Measurements from ENCODE around the gene GATA5.

Gene GATA5

GRCh38 chr20:62507991-62508640, 32.3 kb upstream of the GATA5 start:
- TF ChIP-seq YY1 (IDR thresholded peaks at IDR 0.05; ENCODE audit: low read depth) (no peak), FOXM1 (IDR thresholded peaks at IDR 0.05; ENCODE audit: borderline replicate concordance, low read depth) (no peak), CEBPB (IDR thresholded peaks at IDR 0.05) (no peak), ZBTB7A (IDR thresholded peaks at IDR 0.05; ENCODE audit: low read depth) (no peak), EP300 (IDR thresholded peaks at IDR 0.05; ENCODE audit: borderline replicate concordance) (no peak), TCF12 (IDR thresholded peaks at IDR 0.05; ENCODE audit: low read depth) (no peak), TAF1 (IDR thresholded peaks at IDR 0.05; ENCODE audit: low read depth) (no peak), EGR1 (IDR thresholded peaks at IDR 0.05) (no peak), TEAD4 (IDR thresholded peaks at IDR 0.05) (no peak), NFIC (IDR thresholded peaks at IDR 0.05) (no peak)
- TF ChIP-seq, protein P1, sequence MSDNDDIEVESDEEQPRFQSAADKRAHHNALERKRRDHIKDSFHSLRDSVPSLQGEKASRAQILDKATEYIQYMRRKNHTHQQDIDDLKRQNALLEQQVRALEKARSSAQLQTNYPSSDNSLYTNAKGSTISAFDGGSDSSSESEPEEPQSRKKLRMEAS (IDR thresholded peaks at IDR 0.05), result no peak
- TF ChIP-seq, protein P2, sequence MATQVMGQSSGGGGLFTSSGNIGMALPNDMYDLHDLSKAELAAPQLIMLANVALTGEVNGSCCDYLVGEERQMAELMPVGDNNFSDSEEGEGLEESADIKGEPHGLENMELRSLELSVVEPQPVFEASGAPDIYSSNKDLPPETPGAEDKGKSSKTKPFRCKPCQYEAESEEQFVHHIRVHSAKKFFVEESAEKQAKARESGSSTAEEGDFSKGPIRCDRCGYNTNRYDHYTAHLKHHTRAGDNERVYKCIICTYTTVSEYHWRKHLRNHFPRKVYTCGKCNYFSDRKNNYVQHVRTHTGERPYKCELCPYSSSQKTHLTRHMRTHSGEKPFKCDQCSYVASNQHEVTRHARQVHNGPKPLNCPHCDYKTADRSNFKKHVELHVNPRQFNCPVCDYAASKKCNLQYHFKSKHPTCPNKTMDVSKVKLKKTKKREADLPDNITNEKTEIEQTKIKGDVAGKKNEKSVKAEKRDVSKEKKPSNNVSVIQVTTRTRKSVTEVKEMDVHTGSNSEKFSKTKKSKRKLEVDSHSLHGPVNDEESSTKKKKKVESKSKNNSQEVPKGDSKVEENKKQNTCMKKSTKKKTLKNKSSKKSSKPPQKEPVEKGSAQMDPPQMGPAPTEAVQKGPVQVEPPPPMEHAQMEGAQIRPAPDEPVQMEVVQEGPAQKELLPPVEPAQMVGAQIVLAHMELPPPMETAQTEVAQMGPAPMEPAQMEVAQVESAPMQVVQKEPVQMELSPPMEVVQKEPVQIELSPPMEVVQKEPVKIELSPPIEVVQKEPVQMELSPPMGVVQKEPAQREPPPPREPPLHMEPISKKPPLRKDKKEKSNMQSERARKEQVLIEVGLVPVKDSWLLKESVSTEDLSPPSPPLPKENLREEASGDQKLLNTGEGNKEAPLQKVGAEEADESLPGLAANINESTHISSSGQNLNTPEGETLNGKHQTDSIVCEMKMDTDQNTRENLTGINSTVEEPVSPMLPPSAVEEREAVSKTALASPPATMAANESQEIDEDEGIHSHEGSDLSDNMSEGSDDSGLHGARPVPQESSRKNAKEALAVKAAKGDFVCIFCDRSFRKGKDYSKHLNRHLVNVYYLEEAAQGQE (IDR thresholded peaks at IDR 0.05; ENCODE audit: low read depth), result no peak
- TF ChIP-seq, protein P3, sequence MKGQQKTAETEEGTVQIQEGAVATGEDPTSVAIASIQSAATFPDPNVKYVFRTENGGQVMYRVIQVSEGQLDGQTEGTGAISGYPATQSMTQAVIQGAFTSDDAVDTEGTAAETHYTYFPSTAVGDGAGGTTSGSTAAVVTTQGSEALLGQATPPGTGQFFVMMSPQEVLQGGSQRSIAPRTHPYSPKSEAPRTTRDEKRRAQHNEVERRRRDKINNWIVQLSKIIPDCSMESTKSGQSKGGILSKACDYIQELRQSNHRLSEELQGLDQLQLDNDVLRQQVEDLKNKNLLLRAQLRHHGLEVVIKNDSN (IDR thresholded peaks at IDR 0.05), result no peak

DNA sequence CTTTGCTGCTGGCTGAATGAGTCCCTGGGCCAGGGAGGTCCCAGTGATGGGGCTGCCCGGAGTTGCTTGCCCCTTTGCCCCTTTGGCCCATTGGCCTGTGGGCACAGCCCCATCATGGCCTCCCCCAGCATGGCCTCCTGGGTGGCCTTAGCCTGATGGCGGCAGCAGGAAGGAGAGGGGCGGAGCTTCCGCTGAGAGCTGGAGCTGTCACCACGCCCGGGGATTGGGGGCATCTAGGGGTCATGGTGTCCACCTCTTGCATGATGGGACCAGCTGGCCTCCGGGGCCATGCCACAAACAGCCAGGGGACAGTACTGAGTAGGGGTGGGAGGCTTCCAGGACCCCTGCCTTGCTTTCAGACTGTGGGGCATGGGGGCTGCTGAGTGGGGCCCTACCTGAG, 31.5 kb upstream of the GATA5 start:
- no peak for TF ChIP-seq YY1 (IDR thresholded peaks at IDR 0.05; ENCODE audit: low read depth)
- no peak for TF ChIP-seq FOXM1 (IDR thresholded peaks at IDR 0.05; ENCODE audit: borderline replicate concordance, low read depth)
- TF ChIP-seq TCF12 (IDR thresholded peaks at IDR 0.05; ENCODE audit: low read depth), result no peak
- no peak for TF ChIP-seq CEBPB (IDR thresholded peaks at IDR 0.05)
- TF ChIP-seq TAF1 (IDR thresholded peaks at IDR 0.05; ENCODE audit: low read depth), result no peak
- TF ChIP-seq RAD21 (IDR thresholded peaks at IDR 0.05; ENCODE audit: low read depth), result no peak
- no peak for TF ChIP-seq EGR1 (IDR thresholded peaks at IDR 0.05)
- TF ChIP-seq TEAD4 (IDR thresholded peaks at IDR 0.05), result no peak
- TF ChIP-seq, protein P1 (IDR thresholded peaks at IDR 0.05), result no peak
- TF ChIP-seq, protein P2 (IDR thresholded peaks at IDR 0.05; ENCODE audit: low read depth), result no peak
- no peak for TF ChIP-seq EP300 (IDR thresholded peaks at IDR 0.05; ENCODE audit: borderline replicate concordance)
- TF ChIP-seq ZBTB7A (IDR thresholded peaks at IDR 0.05; ENCODE audit: low read depth), result no peak
- no peak for TF ChIP-seq CREB1 (IDR thresholded peaks at IDR 0.05; ENCODE audit: low read depth)
- TF ChIP-seq, protein P3 (IDR thresholded peaks at IDR 0.05), result no peak
- no peak for TF ChIP-seq NFIC (IDR thresholded peaks at IDR 0.05)

- TF ChIP-seq, protein P1 (IDR thresholded peaks at IDR 0.05), result no peak
- TF ChIP-seq ZBTB7A (IDR thresholded peaks at IDR 0.05; ENCODE audit: low read depth), result no peak
- TF ChIP-seq, protein P2 (IDR thresholded peaks at IDR 0.05; ENCODE audit: low read depth), result no peak
- TF ChIP-seq EP300 (IDR thresholded peaks at IDR 0.05; ENCODE audit: borderline replicate concordance), result no peak
- TF ChIP-seq FOXM1 (IDR thresholded peaks at IDR 0.05; ENCODE audit: borderline replicate concordance, low read depth), result no peak
- no peak for TF ChIP-seq CREB1 (IDR thresholded peaks at IDR 0.05; ENCODE audit: low read depth)
- no peak for TF ChIP-seq TCF12 (IDR thresholded peaks at IDR 0.05; ENCODE audit: low read depth)
- no peak for TF ChIP-seq CEBPB (IDR thresholded peaks at IDR 0.05)
- no peak for TF ChIP-seq YY1 (IDR thresholded peaks at IDR 0.05; ENCODE audit: low read depth)
- no peak for TF ChIP-seq TAF1 (IDR thresholded peaks at IDR 0.05; ENCODE audit: low read depth)
- no peak for TF ChIP-seq NFIC (IDR thresholded peaks at IDR 0.05)
- no peak for TF ChIP-seq RAD21 (IDR thresholded peaks at IDR 0.05; ENCODE audit: low read depth)
- TF ChIP-seq, protein P3 (IDR thresholded peaks at IDR 0.05), result no peak
- no peak for TF ChIP-seq TEAD4 (IDR thresholded peaks at IDR 0.05)
- no peak for TF ChIP-seq EGR1 (IDR thresholded peaks at IDR 0.05)
Measured at GRCh38 chr20:62506791-62507190, 31.0 kb upstream of the GATA5 start.
